Activated CD4-positive, alpha-beta T cell treated with anti-CD3 and anti-CD28 coated beads, Interleukin-2, amount 10 ng/mL, durations not matched to agents 24 days and 14 days (primary cell): ENCODE measurements around the gene CTXN2. TPM values are rescaled to one million over a fixed set of nuclear protein-coding genes. Genes with fewer than 3 reads are reported as not detected.

ENCODE experiments used
- DNase-seq: peaks from one replicate; pipeline ENCODE4 v3.0.0; 2022
- H3K27ac Mint-ChIP-seq: one replicate; pipeline ENCODE4 v1.8.0; 2022; ENCODE audit warnings: mild to moderate bottlenecking, mixed read lengths
- H3K27me3 Mint-ChIP-seq: one replicate; pipeline ENCODE4 v1.8.0; 2022; ENCODE audit warnings: mixed read lengths
- H3K36me3 Mint-ChIP-seq: one replicate; pipeline ENCODE4 v1.8.0; 2022; ENCODE audit warnings: low read depth, mild to moderate bottlenecking, mixed read lengths
- H3K4me1 Mint-ChIP-seq: one replicate; pipeline ENCODE4 v1.8.0; 2021; ENCODE audit warnings: mixed read lengths
- H3K4me3 Mint-ChIP-seq: one replicate; pipeline ENCODE4 v1.8.0; 2022; ENCODE audit warnings: mild to moderate bottlenecking, moderate library complexity, mixed read lengths
- H3K9me3 Mint-ChIP-seq: one replicate; pipeline ENCODE4 v1.8.0; 2021; ENCODE audit warnings: mixed read lengths
- intact Hi-C: fragments of 100-400 bp; cut with micrococcal nuclease; formaldehyde crosslinking; loops from one replicate; pipeline ENCODE4 v1.15.1; 2023
- total RNA-seq: library from RNA; stranded (reverse); gene quantifications from 2 replicates; pipeline ENCODE4 v1.2.3, GENCODE V29; 2022

CTXN2 gene
- total RNA-seq: 0.07 TPM in 1 of 2 replicates, not detected in the other

DNA sequence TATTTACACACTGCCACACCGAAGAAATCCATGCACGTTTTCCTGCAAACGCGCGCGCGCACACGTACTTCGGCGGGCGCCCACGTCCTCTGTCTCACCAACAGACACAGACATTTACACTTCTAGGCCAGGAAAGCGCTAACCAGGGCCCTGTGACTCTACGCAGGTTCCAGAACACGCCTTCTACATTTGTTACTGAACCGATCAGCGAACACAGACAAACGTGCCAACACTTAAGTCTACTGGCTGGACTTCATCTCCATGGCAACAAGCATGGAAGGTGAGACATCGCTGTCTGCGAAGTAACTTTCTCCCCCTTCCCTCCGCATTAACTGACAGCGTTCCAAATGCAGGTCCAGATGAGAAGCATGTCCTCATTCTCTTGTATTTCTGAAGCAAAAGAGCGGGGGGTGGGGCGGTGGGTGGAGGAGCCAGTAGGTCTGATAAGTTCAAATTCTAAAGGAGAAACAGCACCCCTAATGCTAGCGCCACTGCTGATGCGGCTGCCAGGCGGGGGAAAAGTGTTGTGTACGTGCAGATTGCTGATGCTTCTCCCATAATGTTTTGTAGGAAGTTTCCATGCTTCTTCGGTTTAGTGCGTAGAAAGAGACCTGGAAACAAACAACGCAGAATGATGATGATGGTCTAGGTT is at the start of gene CTXN2:
Gene CTXN2, plus strand, starts transcription at position 92 of the 652 bp plus-strand sequence. CDS start 9,636 bp downstream, outside the sequence.
- peak within 1 kb of the TSS; percentile 10 for H3K4me3 Mint-ChIP-seq
- no peaks in the 10 kb centered on the region for H3K9me3 Mint-ChIP-seq
- H3K4me1 Mint-ChIP-seq: no peaks in the 10 kb centered on the region
- no peaks in the 10 kb centered on the region for H3K36me3 Mint-ChIP-seq
- DNase-seq: no peak
- intact Hi-C loops: no loop called here
- H3K27me3 Mint-ChIP-seq: peaks cover 27% of the 10 kb centered on the region
- H3K27ac Mint-ChIP-seq: no peak within 1 kb of the TSS

DNA sequence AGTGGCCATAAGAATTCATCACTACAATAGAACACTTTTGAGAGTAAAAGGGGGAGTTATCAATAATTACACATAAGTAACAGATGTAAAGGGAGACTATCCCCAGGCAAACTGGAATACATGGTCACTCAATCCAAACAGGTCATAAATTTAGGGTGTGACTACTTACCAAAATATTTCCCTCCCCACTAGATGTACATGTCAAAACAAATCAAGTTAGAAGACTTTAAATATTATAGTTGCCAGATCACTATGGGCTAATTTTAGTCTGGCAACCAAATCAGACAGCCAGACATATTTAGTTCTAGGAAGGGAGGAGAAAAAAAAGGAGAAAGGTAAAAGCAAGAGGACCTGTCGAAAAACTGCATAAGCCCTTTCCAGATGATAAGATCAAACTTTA is 47.6 kb upstream of the CTXN2 start:
- peaks cover 5% of the 10 kb centered on the region for H3K4me1 Mint-ChIP-seq
- H3K27ac Mint-ChIP-seq: no peak overlapping the region
- no peak for DNase-seq
- intact Hi-C loops: no loop called here
- no peaks in the 10 kb centered on the region for H3K9me3 Mint-ChIP-seq
- peaks cover 12% of the 10 kb centered on the region for H3K36me3 Mint-ChIP-seq
- no peak overlapping the region for H3K4me3 Mint-ChIP-seq
- no peaks in the 10 kb centered on the region for H3K27me3 Mint-ChIP-seq

DNA sequence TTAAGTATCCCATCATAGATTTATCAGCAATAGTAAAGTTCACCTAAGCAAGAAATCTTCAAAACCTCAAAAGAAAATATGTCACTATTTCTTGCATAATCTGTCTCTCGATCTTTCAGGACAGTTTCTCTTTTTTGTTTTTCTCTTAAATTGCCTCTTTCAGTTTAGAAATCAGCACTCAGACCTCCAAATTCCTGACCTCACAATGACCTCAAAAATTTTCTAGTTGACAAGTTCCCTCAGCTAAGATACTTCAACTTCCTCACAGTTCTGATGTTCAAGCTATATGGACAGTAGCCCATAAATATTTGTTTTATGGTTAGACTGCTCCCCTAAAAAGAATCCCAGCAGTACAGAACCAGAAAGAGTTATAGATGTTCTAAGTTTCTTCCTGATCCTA is 46.6 kb upstream of the CTXN2 start:
- peaks cover 5% of the 10 kb centered on the region for H3K4me1 Mint-ChIP-seq
- intact Hi-C loops: no loop called here
- H3K27ac Mint-ChIP-seq: no peak overlapping the region
- no peaks in the 10 kb centered on the region for H3K9me3 Mint-ChIP-seq
- H3K27me3 Mint-ChIP-seq: no peaks in the 10 kb centered on the region
- H3K36me3 Mint-ChIP-seq: peaks cover 17% of the 10 kb centered on the region
- DNase-seq: no peak
- H3K4me3 Mint-ChIP-seq: no peak overlapping the region

DNA sequence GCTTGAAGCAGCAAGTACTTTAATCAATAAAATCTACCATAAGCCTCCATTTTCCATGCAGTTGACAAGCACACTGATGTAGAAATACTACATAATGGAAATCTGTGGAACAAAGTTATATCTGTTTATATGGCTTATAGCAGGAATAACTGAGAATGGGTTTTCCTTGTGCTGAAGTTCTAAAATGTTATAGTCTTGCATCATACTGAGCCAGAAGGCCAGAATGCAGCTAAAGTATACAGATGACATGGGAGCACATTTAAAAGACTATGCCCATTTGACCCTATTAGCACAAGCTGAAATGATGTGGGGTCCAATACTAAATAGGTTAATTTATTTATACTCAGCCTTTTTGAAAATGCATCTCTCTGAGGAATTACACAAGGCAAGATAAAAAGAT is 45.5 kb upstream of the CTXN2 start:
- H3K4me3 Mint-ChIP-seq: no peak overlapping the region
- H3K27ac Mint-ChIP-seq: no peak overlapping the region
- no peaks in the 10 kb centered on the region for H3K27me3 Mint-ChIP-seq
- H3K36me3 Mint-ChIP-seq: peaks cover 20% of the 10 kb centered on the region
- no peak for DNase-seq
- intact Hi-C loops: no loop called here
- H3K4me1 Mint-ChIP-seq: peaks cover 5% of the 10 kb centered on the region
- H3K9me3 Mint-ChIP-seq: no peaks in the 10 kb centered on the region

DNA sequence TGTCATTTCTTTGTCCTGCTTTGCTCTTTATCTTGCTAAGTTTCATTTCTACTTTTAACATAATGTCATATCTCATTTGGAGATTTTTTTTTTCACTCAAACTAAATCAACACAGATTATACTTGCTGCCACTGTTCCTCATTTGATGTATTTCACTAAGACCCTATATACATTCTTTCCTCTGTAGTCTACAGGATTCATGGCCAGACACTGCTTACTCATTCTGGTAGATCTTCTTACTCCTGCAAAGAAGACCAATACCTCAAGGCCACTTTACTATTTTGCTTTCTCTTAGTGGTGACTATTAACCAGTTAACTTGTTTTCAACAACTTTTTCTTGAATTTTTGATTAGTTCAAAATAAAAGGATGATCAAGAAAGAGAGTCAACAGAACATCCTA is 44.1 kb upstream of the CTXN2 start:
- no peak overlapping the region for H3K4me3 Mint-ChIP-seq
- H3K36me3 Mint-ChIP-seq: peaks cover 25% of the 10 kb centered on the region
- intact Hi-C loops: no loop called here
- H3K4me1 Mint-ChIP-seq: peaks cover 5% of the 10 kb centered on the region
- no peaks in the 10 kb centered on the region for H3K27me3 Mint-ChIP-seq
- DNase-seq: no peak
- H3K9me3 Mint-ChIP-seq: no peaks in the 10 kb centered on the region
- no peak overlapping the region for H3K27ac Mint-ChIP-seq

DNA sequence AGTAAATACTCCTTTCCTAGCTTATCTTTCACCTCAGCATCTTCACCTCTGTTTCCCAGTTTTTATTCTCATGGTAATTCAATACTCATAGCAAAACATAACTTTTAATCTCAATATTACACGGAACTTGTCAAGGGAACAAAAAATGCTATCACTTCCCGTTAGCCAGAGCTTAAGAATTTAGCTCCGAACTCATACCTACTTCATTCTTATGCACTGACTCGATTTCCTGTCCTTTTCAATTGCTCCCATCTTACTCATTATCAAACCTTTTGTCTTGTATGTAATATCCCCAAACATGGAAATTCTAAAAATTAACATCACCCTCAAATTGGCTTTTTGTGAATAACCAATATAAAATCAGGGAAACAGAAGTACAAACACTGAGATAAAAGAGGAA is 41.6 kb upstream of the CTXN2 start:
- Mint-ChIP-seq H3K27ac (no peak overlapping the region), H3K36me3 (peaks cover 28% of the 10 kb centered on the region), H3K4me1 (peaks cover 2% of the 10 kb centered on the region), H3K27me3 (no peaks in the 10 kb centered on the region), H3K4me3 (no peak overlapping the region), H3K9me3 (no peaks in the 10 kb centered on the region)
- intact Hi-C loops: no loop called here
- DNase-seq: no peak

DNA sequence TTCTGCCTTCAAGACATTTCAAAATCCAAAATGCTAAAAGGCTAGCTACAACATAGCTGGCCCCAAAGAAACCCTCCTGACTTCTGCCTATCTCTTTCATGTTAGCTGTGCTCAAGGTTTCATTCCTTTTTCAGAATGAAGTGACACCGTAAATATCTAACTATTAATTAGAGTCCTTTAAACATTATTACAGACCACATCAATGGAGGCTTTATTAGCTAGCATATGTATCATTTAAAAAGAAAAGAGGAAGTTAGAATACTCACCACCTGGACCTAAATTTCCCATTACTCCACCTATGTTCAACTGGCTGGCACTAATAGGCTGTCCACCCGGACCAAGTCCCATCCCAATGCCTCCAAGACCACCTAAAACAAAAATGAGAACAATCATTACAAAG is 37.9 kb upstream of the CTXN2 start:
- Mint-ChIP-seq H3K36me3 (peaks cover 30% of the 10 kb centered on the region), H3K4me1 (no peaks in the 10 kb centered on the region), H3K27ac (no peak overlapping the region), H3K9me3 (no peaks in the 10 kb centered on the region), H3K4me3 (no peak overlapping the region), H3K27me3 (no peaks in the 10 kb centered on the region)
- intact Hi-C loops: no loop called here
- DNase-seq: no peak

DNA sequence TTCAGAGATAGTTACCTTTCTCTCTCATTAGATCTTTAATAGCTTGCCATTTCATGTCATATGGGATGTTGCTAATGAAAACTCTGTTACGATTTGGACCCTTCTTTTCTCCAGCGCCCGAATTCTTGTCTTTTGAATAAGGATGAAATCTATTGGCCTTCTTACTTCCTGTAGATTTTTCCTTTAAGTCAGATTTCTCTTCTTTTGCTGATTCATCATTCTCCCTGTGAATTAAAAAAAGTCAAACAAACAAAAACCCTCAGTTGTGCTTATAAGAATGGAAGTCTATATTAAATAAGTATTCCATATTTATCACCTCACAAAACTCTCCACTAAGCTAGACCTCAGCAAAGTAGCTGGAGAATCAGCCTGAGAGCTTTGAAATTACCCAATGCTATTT is 22.8 kb upstream of the CTXN2 start:
- H3K4me3 Mint-ChIP-seq: no peak overlapping the region
- H3K4me1 Mint-ChIP-seq: peaks cover 3% of the 10 kb centered on the region
- peaks cover 6% of the 10 kb centered on the region for H3K9me3 Mint-ChIP-seq
- intact Hi-C loops: no loop called here
- no peak for DNase-seq
- H3K36me3 Mint-ChIP-seq: peaks cover 30% of the 10 kb centered on the region
- no peaks in the 10 kb centered on the region for H3K27me3 Mint-ChIP-seq
- no peak overlapping the region for H3K27ac Mint-ChIP-seq

DNA sequence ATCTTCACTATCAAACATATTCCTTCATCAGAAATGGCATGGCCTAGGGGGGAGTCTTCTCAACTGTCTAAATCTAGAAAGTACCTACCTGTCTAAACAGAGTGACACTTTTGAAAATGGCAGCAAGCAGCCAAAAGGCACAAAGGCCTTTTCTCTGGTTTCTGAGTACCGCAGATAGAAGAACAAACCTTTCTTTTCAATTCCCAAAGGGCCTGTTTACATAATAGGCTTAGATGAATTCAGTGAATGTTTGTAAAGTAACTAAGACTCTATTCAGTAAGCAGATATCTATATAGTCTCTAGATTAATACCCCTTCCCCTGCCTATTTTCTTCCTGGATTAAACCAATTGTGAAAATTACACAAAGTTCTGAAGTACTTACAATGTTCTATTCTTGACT is 20.5 kb upstream of the CTXN2 start:
- peaks cover 37% of the 10 kb centered on the region for H3K36me3 Mint-ChIP-seq
- intact Hi-C loops: no loop called here

DNA sequence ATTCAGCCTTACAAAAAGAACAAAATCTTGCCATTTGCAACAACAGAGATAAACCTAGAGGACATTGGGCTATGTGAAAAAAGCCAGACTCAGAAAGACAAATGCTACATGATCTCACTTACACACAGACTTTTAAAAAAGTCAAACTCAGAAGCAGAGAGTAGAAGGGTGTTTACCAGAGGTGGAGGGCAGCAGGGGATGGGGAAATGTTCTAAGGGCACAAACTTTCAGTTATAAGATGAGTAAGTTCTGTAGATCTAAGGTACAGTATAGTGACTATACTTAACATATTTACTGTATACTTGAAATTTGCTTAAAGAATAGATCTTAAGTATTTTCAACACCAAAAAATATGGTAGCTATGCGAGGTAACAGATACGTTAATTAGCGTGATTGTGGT is 16.3 kb upstream of the CTXN2 start:
- intact Hi-C loops: loop anchor here (5.0 kb wide), 1 partner anchor 157 kb away; the partner anchor contains the start of gene DUT
- Mint-ChIP-seq H3K9me3 (peaks cover 14% of the 10 kb centered on the region), H3K27ac (no peak overlapping the region), H3K4me1 (peaks cover 19% of the 10 kb centered on the region), H3K4me3 (no peak overlapping the region), H3K27me3 (peaks cover 9% of the 10 kb centered on the region), H3K36me3 (peaks cover 20% of the 10 kb centered on the region)
- no peak for DNase-seq

More for the DNA sequence above, 20.5 kb upstream of the CTXN2 start:
- H3K9me3 Mint-ChIP-seq: peaks cover 14% of the 10 kb centered on the region
- no peaks in the 10 kb centered on the region for H3K27me3 Mint-ChIP-seq
- DNase-seq: no peak
- H3K4me3 Mint-ChIP-seq: no peak overlapping the region
- no peak overlapping the region for H3K27ac Mint-ChIP-seq
- H3K4me1 Mint-ChIP-seq: peaks cover 11% of the 10 kb centered on the region

DNA sequence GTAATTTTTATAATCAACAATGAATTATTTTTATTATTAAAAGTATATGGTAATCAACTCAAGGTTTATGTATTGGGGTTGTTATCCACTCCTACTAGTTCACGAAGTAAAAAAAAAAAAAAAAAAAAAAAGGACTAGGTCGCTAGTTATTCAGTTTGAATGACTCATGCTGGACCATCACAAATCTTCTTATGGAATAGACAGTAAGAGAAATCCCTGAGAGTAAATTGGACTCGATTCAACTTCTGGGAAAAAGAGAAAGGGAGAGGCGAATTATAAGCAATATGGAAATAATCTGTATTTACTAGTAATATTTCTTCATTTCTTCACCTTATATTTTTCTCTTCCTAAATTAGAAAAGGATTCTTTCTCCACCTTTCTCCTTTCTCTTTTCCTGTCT is 15.4 kb upstream of the CTXN2 start:
- Mint-ChIP-seq H3K4me1 (peaks cover 19% of the 10 kb centered on the region), H3K9me3 (peaks cover 14% of the 10 kb centered on the region), H3K27me3 (peaks cover 14% of the 10 kb centered on the region), H3K27ac (no peak overlapping the region), H3K4me3 (no peak overlapping the region), H3K36me3 (peaks cover 17% of the 10 kb centered on the region)
- no peak for DNase-seq
- intact Hi-C loops: loop anchor here (5.0 kb wide), 1 partner anchor 156 kb away; the partner anchor contains the start of gene DUT

DNA sequence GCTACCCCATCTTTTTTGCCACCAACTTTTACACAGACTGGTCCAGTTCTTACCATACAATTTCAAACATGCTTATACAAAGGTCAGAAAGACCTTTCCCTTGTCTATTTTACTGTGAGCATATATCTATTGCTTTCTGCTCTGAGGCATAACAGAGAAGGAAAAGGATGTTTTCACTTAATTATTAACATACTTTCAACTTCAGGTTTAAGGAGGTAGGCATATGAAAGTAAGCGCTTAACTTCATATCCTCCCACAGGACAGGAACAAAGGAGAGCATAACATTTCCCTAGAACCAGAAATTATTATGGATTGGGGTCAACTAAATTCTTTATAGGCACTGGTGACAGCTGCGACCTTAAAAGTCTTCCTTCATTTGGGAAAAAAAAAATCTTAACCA is 14.5 kb upstream of the CTXN2 start:
- H3K4me3 Mint-ChIP-seq: peak overlapping the region; percentile 87
- H3K27me3 Mint-ChIP-seq: peaks cover 17% of the 10 kb centered on the region
- H3K36me3 Mint-ChIP-seq: peaks cover 16% of the 10 kb centered on the region
- intact Hi-C loops: loop anchor here (5.0 kb wide), 1 partner anchor 155 kb away; the partner anchor contains the start of gene DUT
- peaks cover 19% of the 10 kb centered on the region for H3K4me1 Mint-ChIP-seq
- H3K9me3 Mint-ChIP-seq: peaks cover 14% of the 10 kb centered on the region
- H3K27ac Mint-ChIP-seq: peak overlapping the region; percentile 92
- no peak for DNase-seq

DNA sequence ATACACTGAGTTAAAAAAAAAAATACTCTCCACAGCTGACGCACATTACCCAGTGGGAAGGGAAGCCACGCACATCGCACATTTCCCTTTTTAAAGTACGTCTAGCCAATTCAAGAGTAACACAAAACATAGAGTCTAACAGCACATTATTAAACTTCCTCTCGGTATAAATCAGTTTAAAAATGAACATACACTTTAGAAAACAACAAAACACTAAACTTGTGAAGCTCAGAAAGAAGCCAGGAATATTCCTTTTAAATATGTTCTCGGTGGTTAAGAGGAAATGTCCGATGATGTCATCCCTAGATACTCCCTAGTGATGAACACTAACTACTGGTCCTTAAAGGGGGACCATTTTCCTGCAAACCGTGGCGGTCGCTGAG is 14.1 kb upstream of the CTXN2 start:
- DNase-seq: peak; percentile 59
- Mint-ChIP-seq H3K27me3 (peaks cover 20% of the 10 kb centered on the region), H3K9me3 (peaks cover 14% of the 10 kb centered on the region), H3K4me1 (peaks cover 19% of the 10 kb centered on the region), H3K36me3 (peaks cover 16% of the 10 kb centered on the region), H3K27ac (peak overlapping the region; percentile 92), H3K4me3 (peak overlapping the region; percentile 87)
- intact Hi-C loops: loop anchor here (5.0 kb wide), 1 partner anchor 155 kb away; the partner anchor contains the start of gene DUT

DNA sequence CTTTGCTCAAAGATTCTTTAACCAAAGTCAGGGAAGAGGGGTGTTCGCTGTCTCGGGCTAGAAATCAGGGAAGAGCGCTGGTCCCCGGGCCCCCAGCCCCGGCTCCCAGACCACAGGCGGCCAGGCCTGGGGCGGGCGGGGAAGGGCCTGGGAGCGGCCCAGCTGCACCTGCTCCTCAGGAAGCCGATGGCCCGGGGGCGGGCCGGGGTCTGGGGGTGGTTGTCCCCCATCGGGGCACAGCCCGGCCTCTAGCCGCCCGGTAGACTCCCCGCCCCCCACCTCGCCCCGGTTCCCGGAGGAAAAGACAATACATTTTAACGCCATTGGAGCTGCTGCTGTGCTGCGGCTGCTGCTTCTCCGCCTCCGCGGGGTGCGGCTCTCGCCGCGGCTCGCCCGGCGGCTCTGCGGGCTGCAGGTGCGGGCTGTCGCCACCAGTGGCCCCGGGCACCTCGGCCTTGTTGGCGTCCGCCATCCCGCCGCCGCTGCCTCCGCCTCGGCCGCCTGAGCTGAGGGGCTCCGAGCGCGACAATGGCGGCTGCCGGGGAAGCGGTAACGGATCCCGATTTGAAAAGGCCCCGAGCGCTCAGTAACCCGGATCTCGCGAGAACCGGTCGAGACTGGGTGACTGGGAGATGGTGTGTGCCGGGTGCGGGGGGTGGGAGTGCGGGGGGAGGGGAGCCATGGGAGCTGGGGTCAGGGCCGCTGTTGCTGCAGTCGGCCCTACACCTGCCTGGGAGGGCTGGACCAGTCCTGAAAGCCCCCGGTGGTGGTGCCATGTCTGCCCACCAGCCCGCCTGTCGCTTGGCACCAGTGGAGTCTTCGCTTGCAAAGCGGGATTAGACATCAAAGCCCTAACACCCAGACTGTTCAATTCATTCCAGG is 13.5 kb upstream of the CTXN2 start, which contains the start of gene MYEF2:
Gene MYEF2, minus strand, starts transcription at position 530 of the 882 bp plus-strand sequence. Its CDS starts 58 bp downstream, at position 472.
- peak within 1 kb of the TSS; percentile 92 for H3K27ac Mint-ChIP-seq
- peaks cover 14% of the 10 kb centered on the region for H3K9me3 Mint-ChIP-seq

More for the DNA sequence above, 13.5 kb upstream of the CTXN2 start, which contains the start of gene MYEF2:
- H3K36me3 Mint-ChIP-seq: peaks cover 16% of the 10 kb centered on the region
- intact Hi-C loops: loop anchor here (5.0 kb wide), 1 partner anchor 154 kb away; the partner anchor contains the start of gene DUT
- H3K4me3 Mint-ChIP-seq: peak within 1 kb of the TSS; percentile 87
- peaks cover 23% of the 10 kb centered on the region for H3K27me3 Mint-ChIP-seq
- peak; percentile 92 for DNase-seq
- H3K4me1 Mint-ChIP-seq: peaks cover 19% of the 10 kb centered on the region
